ENCODE results near the gene OPCML. TPM values are rescaled to one million over a fixed set of nuclear protein-coding genes. Genes with fewer than 3 reads are reported as not detected.

OPCML gene
- total RNA-seq, 1 donor from 2014 or later: not detected

DNA sequence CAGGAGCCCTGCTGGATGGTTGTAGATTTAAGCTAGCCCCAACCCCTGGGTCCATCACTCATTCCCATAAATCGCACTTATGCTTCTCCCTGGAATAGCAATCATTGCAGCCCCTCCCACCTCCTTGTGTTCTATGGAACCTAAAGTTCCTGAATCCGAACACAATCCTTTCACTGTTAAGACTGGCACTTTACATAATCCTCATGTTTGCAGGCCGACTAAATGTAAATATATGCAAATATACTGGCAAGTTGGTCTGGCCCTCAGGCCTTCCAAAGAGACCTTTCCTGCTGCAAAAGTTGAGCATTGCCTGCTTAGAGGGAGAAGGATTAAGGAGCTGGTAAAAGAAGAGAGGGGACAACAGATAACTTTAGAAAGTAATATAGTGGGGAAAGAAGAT is 892.9 kb downstream of the OPCML start:
- Histone ChIP-seq H3K9me3 (no peaks in the 10 kb centered on the region), H3K27ac (no peak overlapping the region), H3K4me1 (no peaks in the 10 kb centered on the region), H3K27me3 (no peaks in the 10 kb centered on the region), H3K36me3 (no peaks in the 10 kb centered on the region), H3K4me3 (no peak overlapping the region)
- DNase-seq (ENCODE audit: low spot score in 2 of 2): no peak
- intact Hi-C loops (cut with DNase I): no loop called here
- TF ChIP-seq, protein P1, sequence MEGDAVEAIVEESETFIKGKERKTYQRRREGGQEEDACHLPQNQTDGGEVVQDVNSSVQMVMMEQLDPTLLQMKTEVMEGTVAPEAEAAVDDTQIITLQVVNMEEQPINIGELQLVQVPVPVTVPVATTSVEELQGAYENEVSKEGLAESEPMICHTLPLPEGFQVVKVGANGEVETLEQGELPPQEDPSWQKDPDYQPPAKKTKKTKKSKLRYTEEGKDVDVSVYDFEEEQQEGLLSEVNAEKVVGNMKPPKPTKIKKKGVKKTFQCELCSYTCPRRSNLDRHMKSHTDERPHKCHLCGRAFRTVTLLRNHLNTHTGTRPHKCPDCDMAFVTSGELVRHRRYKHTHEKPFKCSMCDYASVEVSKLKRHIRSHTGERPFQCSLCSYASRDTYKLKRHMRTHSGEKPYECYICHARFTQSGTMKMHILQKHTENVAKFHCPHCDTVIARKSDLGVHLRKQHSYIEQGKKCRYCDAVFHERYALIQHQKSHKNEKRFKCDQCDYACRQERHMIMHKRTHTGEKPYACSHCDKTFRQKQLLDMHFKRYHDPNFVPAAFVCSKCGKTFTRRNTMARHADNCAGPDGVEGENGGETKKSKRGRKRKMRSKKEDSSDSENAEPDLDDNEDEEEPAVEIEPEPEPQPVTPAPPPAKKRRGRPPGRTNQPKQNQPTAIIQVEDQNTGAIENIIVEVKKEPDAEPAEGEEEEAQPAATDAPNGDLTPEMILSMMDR (IDR thresholded peaks at IDR 0.05): no peak

DNA sequence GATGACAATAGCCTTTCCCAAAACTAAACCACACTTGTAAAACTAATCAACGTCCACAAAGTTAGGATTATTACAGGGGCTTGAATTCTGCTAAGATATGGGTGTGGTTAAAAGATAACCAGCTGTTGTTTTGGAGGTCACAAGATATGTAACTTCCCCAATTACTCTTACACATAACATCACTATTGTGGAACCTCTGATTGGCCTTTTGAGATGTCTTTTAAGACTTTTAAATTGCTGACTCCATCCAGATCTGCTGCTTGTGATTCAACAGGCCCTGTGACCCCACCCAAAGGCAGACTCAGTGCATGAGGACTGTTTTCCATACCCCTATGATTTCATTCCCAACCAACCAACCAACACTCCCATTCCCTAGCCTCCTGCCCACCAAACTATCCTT is 893.9 kb downstream of the OPCML start:
- TF ChIP-seq, protein P1 (IDR thresholded peaks at IDR 0.05): no peak
- H3K4me3 ChIP-seq: no peak overlapping the region
- DNase-seq (ENCODE audit: low spot score in 2 of 2): no peak
- H3K27me3 ChIP-seq: no peaks in the 10 kb centered on the region
- H3K36me3 ChIP-seq: no peaks in the 10 kb centered on the region
- H3K9me3 ChIP-seq: no peaks in the 10 kb centered on the region
- intact Hi-C loops (cut with DNase I): no loop called here
- H3K4me1 ChIP-seq: no peaks in the 10 kb centered on the region
- H3K27ac ChIP-seq: no peak overlapping the region

DNA sequence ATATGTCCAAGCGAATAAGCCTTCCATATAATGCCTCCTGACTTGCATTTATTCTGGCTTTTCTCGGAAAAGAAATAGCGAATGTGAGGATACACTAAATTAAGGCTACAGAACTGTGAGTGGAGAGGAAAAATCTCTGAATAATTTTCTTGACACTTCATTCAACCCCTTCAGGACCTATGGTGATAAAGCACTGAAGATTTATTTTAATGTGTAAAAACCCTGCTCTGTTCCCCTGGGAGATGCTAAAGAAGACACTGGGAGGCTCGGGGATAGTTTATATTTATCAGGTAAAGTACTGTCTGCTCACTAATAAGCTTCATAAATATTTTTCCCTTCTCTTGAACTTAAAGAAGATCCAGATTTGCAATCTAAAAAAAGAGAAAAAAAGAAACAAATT is 895.8 kb downstream of the OPCML start:
- H3K36me3 ChIP-seq: no peaks in the 10 kb centered on the region
- TF ChIP-seq, protein P1 (IDR thresholded peaks at IDR 0.05): no peak

DNA sequence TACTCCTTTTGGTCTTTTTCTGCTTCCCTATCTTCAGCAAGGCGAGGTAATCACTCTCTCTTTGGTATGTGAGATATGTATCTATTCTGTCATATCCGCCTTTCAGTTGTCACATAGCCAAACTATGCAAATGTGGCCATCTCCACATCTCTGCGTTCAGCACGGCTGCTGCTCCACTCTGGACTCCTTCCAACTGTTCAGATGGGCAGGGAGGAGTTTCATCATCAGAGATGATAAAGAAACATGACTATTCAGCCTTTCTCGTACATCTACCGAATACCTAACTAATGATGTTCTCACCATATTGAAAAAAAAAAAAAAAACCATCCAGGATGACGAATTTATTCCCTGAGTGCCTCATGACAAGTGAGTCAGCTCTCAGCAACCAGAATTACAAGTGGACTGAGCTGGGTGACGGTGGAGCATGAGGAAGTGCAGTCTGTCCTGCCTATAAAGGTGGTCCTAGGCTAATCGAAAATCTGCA is 899.6 kb downstream of the OPCML start:
- TF ChIP-seq, protein P1 (IDR thresholded peaks at IDR 0.05): no peak
- DNase-seq (ENCODE audit: low spot score in 2 of 2): no peak
- Histone ChIP-seq H3K9me3 (peaks cover 0 to 3% of the 10 kb centered on the region in 2 donors), H3K27ac (no peak overlapping the region), H3K36me3 (no peaks in the 10 kb centered on the region), H3K27me3 (no peaks in the 10 kb centered on the region), H3K4me3 (no peak overlapping the region), H3K4me1 (no peaks in the 10 kb centered on the region)
- intact Hi-C loops (cut with DNase I): no loop called here

More for the DNA sequence above, 895.8 kb downstream of the OPCML start:
- intact Hi-C loops (cut with DNase I): no loop called here
- no peaks in the 10 kb centered on the region for H3K27me3 ChIP-seq
- no peak for DNase-seq (ENCODE audit: low spot score in 2 of 2)
- H3K4me1 ChIP-seq: no peaks in the 10 kb centered on the region
- no peak overlapping the region for H3K27ac ChIP-seq
- no peaks in the 10 kb centered on the region for H3K9me3 ChIP-seq
- no peak overlapping the region for H3K4me3 ChIP-seq

DNA sequence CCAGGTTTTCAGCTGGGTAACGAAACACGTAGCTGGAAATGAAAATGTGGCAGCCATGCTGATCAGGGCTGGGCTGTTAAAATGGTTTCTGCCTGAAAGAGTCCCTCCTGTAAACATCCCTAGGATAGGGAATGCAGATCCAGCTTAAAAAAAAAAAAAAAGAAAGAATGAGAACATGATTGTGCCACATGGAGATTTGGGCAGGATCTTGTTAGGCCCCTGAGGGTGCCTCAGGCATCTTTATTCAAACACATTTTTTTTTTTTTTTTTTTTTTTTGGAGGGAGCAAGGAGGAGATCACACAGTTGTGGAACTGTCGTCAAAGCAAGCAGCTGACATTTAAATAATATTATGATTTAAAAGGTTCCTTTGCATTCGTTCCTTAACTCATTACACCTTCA is 900.3 kb downstream of the OPCML start:
- no peak overlapping the region for H3K27ac ChIP-seq
- DNase-seq (ENCODE audit: low spot score in 2 of 2): no peak
- intact Hi-C loops (cut with DNase I): no loop called here
- H3K9me3 ChIP-seq: peaks cover 0 to 3% of the 10 kb centered on the region in 2 donors
- no peaks in the 10 kb centered on the region for H3K36me3 ChIP-seq
- H3K27me3 ChIP-seq: no peaks in the 10 kb centered on the region
- no peaks in the 10 kb centered on the region for H3K4me1 ChIP-seq
- no peak overlapping the region for H3K4me3 ChIP-seq
- TF ChIP-seq, protein P1 (IDR thresholded peaks at IDR 0.05): no peak

DNA sequence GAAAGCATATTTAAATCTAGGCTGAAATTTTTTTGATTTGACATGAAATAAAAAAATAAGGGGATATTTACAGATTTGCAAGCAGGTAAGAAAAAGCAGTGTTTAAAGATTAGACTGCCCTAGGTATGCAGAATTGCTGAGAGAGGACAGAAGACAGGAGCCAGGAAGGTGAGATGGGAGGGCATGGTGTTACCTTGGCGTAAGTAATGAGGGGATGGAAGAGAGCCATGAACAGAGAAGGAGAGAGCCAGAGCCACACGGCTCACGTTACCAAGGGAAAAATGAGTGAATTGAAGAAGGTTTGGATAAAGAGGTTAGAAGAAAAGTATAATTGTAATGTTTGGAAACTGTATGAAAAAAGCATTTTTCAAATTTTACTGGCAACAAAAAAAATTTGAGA is 904.3 kb downstream of the OPCML start:
- Histone ChIP-seq H3K9me3 (peaks cover 0 to 3% of the 10 kb centered on the region in 2 donors), H3K36me3 (no peaks in the 10 kb centered on the region), H3K4me3 (no peak overlapping the region), H3K27ac (no peak overlapping the region), H3K4me1 (no peaks in the 10 kb centered on the region), H3K27me3 (no peaks in the 10 kb centered on the region)
- TF ChIP-seq, protein P1 (IDR thresholded peaks at IDR 0.05): no peak
- intact Hi-C loops (cut with DNase I): no loop called here
- DNase-seq (ENCODE audit: low spot score in 2 of 2): no peak
